ENCODE results near the gene BZW2. TPM values are rescaled to one million over a fixed set of nuclear protein-coding genes. Genes with fewer than 3 reads are reported as not detected.

Gene BZW2
- total and polyA plus RNA-seq, 2 of the 13 experiments (the other 11 are each of a cell fraction or from before 2014, with no cell fraction given), result 21.8 to 95.2 TPM

- TF ChIP-seq PBX3 (CRISPR knock-in tag; IDR thresholded peaks at IDR 0.05; ENCODE audit: borderline replicate concordance), result no peak
- TF ChIP-seq ZNF232 (CRISPR knock-in tag; IDR thresholded peaks at IDR 0.05; ENCODE audit: borderline replicate concordance), result no peak
- peak; percentile 62 for TF ChIP-seq SRSF1 (optimal IDR thresholded peaks at IDR 0.05; ENCODE audit: low read depth, low read length)
- no peak for TF ChIP-seq ZNF720 (CRISPR knock-in tag; IDR thresholded peaks at IDR 0.05)
- TF ChIP-seq STAG1 (CRISPR knock-in tag; IDR thresholded peaks at IDR 0.05), result no peak
- TF ChIP-seq ZBTB1 (CRISPR knock-in tag; IDR thresholded peaks at IDR 0.05; ENCODE audit: borderline replicate concordance), result no peak
- TF ChIP-seq KDM4B (CRISPR knock-in tag; IDR thresholded peaks at IDR 0.05), result no peak
- no peak for TF ChIP-seq ZNF318 (CRISPR knock-in tag; IDR thresholded peaks at IDR 0.05)
- no peak for TF ChIP-seq ZHX2 (IDR thresholded peaks at IDR 0.05; ENCODE audit: low read depth)
- no peak for TF ChIP-seq ZHX2 (CRISPR knock-in tag; IDR thresholded peaks at IDR 0.05; ENCODE audit: borderline replicate concordance)
- 0 out of 2 replicates have a peak, but pooled peaks have one; percentile 55 for TF ChIP-seq ZNF12 (CRISPR knock-in tag; IDR thresholded peaks at IDR 0.05)
These were observed 1.1 kb upstream of the BZW2 start (continued) for GRCh38 chr7:16644636-16645592.
